Right lobe of liver (tissue), 6 donors: ENCODE measurements around the gene ELFN1. TPM values are rescaled to one million over a fixed set of nuclear protein-coding genes. Genes with fewer than 3 reads are reported as not detected.

Experiments
- ATAC-seq, 4 donors: fragments of 200-7000 bp; cut with Tn5 transposase; one replicate each; pipeline ENCODE4 v1.9.1; 2020; ENCODE audit warnings: mild to moderate bottlenecking in 4 of 4, moderate library complexity in 4 of 4
- DNase-seq, 3 donors: peaks; one replicate each; pipeline ENCODE4 v3.0.0-alpha.2; 2020
- H3K27ac ChIP-seq, 3 donors: fragments of 200-600 bp; one replicate each; pipeline ENCODE4 v1.8.0; 2022
- H3K27me3 ChIP-seq, 2 donors: fragments of 200-600 bp; one replicate each; pipeline ENCODE4 v1.8.0; 2022
- H3K36me3 ChIP-seq, 4 donors: fragments of 200-600 bp; sonication (generic) in 1 of 4; one replicate each; pipeline versions ENCODE4 v1.5.1 to v1.8.0; 2017 to 2022; ENCODE audit warnings: control low read depth in 1 of 4
- H3K4me1 ChIP-seq, 4 donors: fragments of 200-600 bp; sonication (generic) in 1 of 4; one replicate each; pipeline versions ENCODE4 v1.5.1 to v1.8.0; 2017 to 2022; ENCODE audit warnings: control low read depth in 1 of 4
- H3K4me3 ChIP-seq, 3 donors: fragments of 200-600 bp; one replicate each; pipeline ENCODE4 v1.8.0; 2022
- H3K9me3 ChIP-seq, 4 donors: fragments of 200-600 bp; sonication (generic) in 1 of 4; one replicate each; pipeline versions ENCODE4 v1.5.1 to v1.8.0; 2017 to 2022; ENCODE audit warnings: control low read depth in 1 of 4
- CTCF ChIP-seq, 4 donors: fragments of 200-600 bp in 3 of 4; fragments of 450-650 bp in 1 of 4; IDR thresholded peaks; one replicate each; pipeline versions ENCODE4 v1.5.1 to v1.8.0; 2016 to 2022; ENCODE audit warnings: antibody characterized with exemption in 4 of 4, mild to moderate bottlenecking in 2 of 4
- POLR2A ChIP-seq: fragments of 450-650 bp; IDR thresholded peaks from one replicate; pipeline ENCODE4 v1.6.1; 2017; ENCODE audit warnings: antibody characterized with exemption, mild to moderate bottlenecking
- WGBS: methylation state at CpG from one replicate; pipeline ENCODE4 v1.1.6; 2018; ENCODE audit warnings: low coverage, low lambda C conversion rate; ENCODE audit not compliant: insufficient coverage; ENCODE audit errors: missing lambda C conversion rate; 5-methylcytosine and 5-hydroxymethylcytosine counted together
- intact Hi-C, 2 donors: fragments of 100-400 bp; cut with DNase I; formaldehyde crosslinking; loops; one replicate each; pipeline versions ENCODE4 v1.11.2 to v1.14.1; 2022
- total RNA-seq, 6 experiments: library from RNA; depleted of rRNA in 2 of 6; stranded (reverse); fragments of >200 nt in 2 of 6; fragmentation: NEBNext Ultra II Directional in 3 of 6; extraction: Animal tissue kit (Norgen Biotek cat#: 25700) in 3 of 6; gene quantifications; one replicate each; pipeline versions ENCODE4 v1.1.0 to v1.2.4, GENCODE V29; 2016 to 2023
- donor health status: DM: no; HTN: yes; CAD: no.
- donor health status: DM: no; HTN: no; CAD: no.
- donor health status: DM: no; HTN: no; CAD: no.
- donor health status: DM: no; HTN: yes; CAD: no.
- donor health status: DM: no; HTN: yes; CAD: no.

ELFN1 gene
- total RNA-seq, 6 experiments from 2014 or later = 5.4 to 13.0 (median 7.5) TPM

- Histone ChIP-seq H3K27ac (peak overlapping the region in 2 of 3 donors; percentile 68 to 74), H3K9me3 (no peaks in the 10 kb centered on the region), H3K27me3 (no peaks in the 10 kb centered on the region), H3K4me3 (peak overlapping the region; percentile 52 to 66 (median 57)), H3K36me3 (no peaks in the 10 kb centered on the region), H3K4me1 (peaks cover 0 to 41% (median 12%) of the 10 kb centered on the region in 4 donors)
- intact Hi-C loops = no loop called here
- ATAC-seq = peak; percentile 10 to 44 (median 34)
- WGBS = 0% methylated on average over 4 of the region's 77 CpGs
- TF ChIP-seq CTCF (IDR thresholded peaks at IDR 0.05) = no peak
- DNase-seq = peak; percentile 46 to 91 (median 67)
Measured at GRCh38 chr7:1667566-1668395, 2.3 kb upstream of the ELFN1 start.

- intact Hi-C loops = no loop called here
- H3K36me3 ChIP-seq = no peaks in the 10 kb centered on the region
- no peaks in the 10 kb centered on the region for H3K9me3 ChIP-seq
- peak; percentile 90 to 96 (median 96) for DNase-seq
- H3K4me3 ChIP-seq = peak overlapping the region in 2 of 3 donors; percentile 57 to 66
- peaks cover 0 to 41% (median 12%) of the 10 kb centered on the region in 4 donors for H3K4me1 ChIP-seq
- H3K27ac ChIP-seq = peak overlapping the region in 2 of 3 donors; percentile 68 to 74
- TF ChIP-seq POLR2A (peak; percentile 50), CTCF (IDR thresholded peaks at IDR 0.05) (no peak)
- ATAC-seq = peak; percentile 78 to 81 (median 80)
- no peaks in the 10 kb centered on the region for H3K27me3 ChIP-seq
- WGBS = 20% methylated on average over 2 of the region's 20 CpGs
Measured at GRCh38 chr7:1668396-1669063, 1.5 kb upstream of the ELFN1 start.

GRCh38 chr7:1669064-1669951, 769 bp upstream of the ELFN1 start:
- 4% methylated on average over 10 of the region's 68 CpGs for WGBS
- TF ChIP-seq CTCF (IDR thresholded peaks at IDR 0.05) = no peak
- no peak for TF ChIP-seq POLR2A
- H3K4me1 ChIP-seq = peaks cover 0 to 39% (median 11%) of the 10 kb centered on the region in 4 donors

More at GRCh38 chr7:1669064-1669951, 769 bp upstream of the ELFN1 start:
- DNase-seq = peak in 2 of 3 donors; percentile 59 to 66
- peak in 3 of 4 donors; percentile 21 to 36 (median 27) for ATAC-seq
- H3K4me3 ChIP-seq = peak overlapping the region; percentile 51 to 69 (median 64)
- no peaks in the 10 kb centered on the region for H3K27me3 ChIP-seq
- H3K9me3 ChIP-seq = no peaks in the 10 kb centered on the region
- intact Hi-C loops = no loop called here
- H3K36me3 ChIP-seq = no peaks in the 10 kb centered on the region
- peak overlapping the region in 2 of 3 donors; percentile 68 to 74 for H3K27ac ChIP-seq
